GM19452 (cell line): ENCODE results near the gene NSMF.

Experiments
- ATAC-seq: cut with Tn5 transposase; IDR thresholded peaks from one replicate; pipeline ENCODE4 v1.9.1; 2021; ENCODE audit not compliant: unreplicated experiment

Gene NSMF

DNA sequence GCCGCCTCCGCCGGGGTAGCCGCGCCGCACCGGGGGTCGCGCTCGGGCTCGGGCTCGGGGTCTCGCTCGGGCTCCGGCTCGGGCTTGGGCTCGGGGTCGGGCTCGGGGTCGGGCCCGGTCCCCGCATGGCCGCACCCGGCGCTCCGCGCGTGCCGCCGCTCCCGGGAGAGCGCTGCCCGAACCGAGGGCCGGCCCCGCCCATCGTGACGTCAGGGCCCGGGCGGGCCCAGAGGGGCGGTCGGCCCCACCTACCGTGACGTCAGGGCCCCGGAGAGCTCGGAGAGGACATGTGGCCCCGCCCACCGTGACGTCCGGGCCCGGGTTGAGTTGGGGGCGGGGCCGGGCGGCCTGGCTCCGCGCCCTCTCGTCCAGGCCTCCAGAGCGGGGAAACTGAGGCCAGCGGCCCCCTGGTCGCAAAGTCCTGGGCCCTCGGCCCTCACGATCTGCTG is at the start of gene NSMF:
Gene NSMF (minus strand): TSS at position 183 of the 449 bp plus-strand sequence. CDS start 232 bp downstream, outside the sequence.
- peak; percentile 77 for ATAC-seq

DNA sequence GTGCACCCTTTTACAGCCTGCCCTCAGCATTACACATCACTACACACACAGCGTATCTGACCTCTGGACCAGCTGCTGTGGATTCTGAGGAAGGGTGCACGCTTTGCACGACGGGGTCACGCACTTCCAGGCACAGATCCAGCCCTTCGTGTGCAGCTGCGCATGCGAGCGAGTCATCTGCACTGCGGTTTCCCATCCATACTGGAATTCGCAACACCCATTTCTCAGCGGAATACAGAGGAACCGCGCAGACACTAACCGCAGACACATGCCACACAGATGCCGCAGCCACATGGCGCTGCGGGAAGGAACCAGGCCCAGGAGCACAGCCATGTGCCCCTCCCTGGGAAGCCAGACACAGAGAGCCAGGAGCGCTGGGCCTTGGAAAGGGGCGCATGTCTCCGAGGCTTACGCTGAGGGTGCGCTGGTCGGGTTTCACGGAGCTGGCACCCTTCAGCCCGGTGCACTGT is 47.6 kb upstream of the NSMF start:
- no peak for ATAC-seq

DNA sequence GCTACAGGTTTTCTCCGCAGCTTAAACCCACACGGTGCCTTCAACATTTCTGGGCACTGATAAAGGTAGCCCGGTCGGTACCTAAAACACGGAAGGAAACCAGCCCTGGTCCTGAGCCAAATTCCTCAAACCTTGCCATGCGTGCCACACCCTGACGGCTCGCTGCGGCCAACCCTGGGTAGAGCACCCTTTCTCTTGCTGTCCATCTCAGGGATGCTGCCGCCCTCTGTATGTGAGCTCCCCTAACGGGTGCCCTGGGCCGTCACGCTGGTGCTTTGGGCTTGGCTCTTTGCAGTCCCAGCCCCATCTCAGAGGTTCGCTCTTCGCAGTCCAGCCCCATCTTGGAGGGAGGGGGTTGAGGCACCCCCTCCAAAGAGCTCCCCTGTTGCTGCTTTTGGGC is 47.1 kb upstream of the NSMF start:
- ATAC-seq = no peak

- ATAC-seq = no peak
Measured at GRCh38 chr9:137505421-137506140, 46.4 kb upstream of the NSMF start.

DNA sequence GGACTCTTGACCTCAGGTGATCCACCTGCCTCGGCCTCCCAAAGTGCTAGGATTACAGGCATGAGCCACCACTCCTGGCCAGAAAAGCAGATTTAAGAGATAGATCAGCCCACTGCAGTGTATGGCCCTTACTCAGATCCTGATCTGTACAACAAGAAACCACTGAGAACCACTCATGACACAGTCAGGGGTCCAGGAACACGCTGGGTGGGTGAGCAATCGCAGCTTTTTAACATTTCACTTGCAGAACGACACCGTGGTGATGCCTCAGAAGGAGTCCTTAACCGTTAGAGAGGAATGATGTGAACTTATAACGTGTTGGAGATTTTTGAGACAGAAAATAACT is 45.3 kb upstream of the NSMF start:
- ATAC-seq = no peak

- no peak for ATAC-seq
Measured at GRCh38 chr9:137502008-137502911, 43.1 kb upstream of the NSMF start.

DNA sequence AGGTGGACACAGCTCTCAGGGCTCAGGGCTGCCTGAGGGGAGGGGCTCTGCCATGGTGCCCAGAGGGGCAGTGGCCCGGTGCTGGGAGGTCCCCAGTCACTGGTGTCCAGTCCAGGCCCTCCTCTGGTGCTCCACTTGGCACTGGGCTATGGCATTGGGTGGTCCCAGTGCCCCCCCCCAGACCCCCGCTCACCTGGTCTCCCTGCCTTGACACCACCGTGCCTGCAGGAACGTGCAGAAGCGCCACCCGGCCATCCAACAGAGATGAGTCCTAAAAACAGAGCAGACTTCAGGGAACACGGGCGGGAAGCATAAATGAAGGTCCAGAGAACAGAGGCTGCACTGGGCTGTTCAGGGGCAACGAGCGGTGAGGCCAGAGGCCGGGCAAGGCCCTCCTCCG is 42.3 kb upstream of the NSMF start:
- no peak for ATAC-seq

- no peak for ATAC-seq
Measured at GRCh38 chr9:137500666-137501397, 41.7 kb upstream of the NSMF start.

- ATAC-seq = no peak
Measured at GRCh38 chr9:137499858-137500661, 40.9 kb upstream of the NSMF start.

- no peak for ATAC-seq
Measured at GRCh38 chr9:137499416-137499815, 40.3 kb upstream of the NSMF start.

GRCh38 chr9:137498720-137499150 is 39.6 kb upstream of the NSMF start:
- no peak for ATAC-seq

GRCh38 chr9:137497921-137498719 is 39.0 kb upstream of the NSMF start:
- ATAC-seq = no peak

- ATAC-seq = no peak
Measured at GRCh38 chr9:137496601-137497375, 37.7 kb upstream of the NSMF start.

DNA sequence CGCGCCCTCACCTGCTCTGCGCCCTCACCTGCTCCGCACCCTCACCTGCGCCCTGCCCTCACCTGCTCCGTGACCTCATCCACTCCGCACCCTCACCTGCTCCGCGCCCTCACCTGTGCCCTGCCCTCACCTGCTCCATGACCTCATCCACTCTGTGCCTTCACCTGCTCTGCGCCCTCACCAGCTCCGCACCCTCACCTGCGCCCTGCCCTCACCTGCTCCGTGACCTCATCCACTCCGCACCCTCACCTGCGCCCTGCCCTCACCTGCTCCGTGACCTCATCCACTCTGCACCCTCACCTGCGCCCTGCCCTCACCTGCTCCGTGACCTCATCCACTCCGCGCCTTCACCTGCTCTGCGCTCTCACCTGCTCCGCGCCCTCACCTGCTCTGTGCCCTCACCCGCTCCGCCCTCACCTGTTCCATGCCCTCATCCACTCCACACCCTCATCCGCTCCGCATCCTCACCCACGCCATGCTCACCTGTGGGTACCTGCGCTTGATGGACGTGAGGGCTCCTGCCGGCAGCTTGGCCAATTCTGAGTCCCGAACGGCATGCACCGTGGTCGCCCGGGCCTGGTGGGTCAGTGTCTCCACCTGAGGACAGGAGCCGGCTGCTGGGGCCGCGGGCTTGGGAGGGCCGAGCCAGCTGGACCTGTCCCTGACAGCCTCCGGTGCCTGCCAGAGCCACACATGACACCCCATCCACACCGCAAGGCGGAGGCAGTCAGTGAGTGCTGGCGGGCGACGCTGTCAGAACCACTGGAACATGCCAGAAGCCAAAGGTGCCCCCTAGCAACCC is 35.6 kb upstream of the NSMF start:
- ATAC-seq = no peak

DNA sequence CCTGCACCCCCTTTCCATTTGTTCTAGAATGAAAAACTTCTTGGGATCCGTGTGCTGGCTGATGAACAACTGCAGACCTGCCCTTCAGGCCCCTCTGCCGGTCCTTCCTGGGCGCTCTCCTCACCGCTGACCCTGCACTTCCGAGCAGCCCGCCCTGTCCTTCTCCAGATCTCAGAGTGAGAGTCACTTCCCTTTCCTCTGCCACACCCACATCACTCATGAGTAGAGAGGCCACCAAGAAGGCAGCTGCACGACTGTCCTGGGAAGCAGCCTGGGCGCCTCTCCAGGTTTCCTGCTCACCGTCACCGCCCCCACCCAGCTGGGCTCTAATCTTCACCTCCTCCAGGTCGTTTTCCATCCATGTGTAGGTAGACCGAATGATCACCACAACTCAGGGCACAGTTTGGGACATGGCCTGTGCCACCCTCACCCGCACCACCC is 35.0 kb upstream of the NSMF start:
- no peak for ATAC-seq

DNA sequence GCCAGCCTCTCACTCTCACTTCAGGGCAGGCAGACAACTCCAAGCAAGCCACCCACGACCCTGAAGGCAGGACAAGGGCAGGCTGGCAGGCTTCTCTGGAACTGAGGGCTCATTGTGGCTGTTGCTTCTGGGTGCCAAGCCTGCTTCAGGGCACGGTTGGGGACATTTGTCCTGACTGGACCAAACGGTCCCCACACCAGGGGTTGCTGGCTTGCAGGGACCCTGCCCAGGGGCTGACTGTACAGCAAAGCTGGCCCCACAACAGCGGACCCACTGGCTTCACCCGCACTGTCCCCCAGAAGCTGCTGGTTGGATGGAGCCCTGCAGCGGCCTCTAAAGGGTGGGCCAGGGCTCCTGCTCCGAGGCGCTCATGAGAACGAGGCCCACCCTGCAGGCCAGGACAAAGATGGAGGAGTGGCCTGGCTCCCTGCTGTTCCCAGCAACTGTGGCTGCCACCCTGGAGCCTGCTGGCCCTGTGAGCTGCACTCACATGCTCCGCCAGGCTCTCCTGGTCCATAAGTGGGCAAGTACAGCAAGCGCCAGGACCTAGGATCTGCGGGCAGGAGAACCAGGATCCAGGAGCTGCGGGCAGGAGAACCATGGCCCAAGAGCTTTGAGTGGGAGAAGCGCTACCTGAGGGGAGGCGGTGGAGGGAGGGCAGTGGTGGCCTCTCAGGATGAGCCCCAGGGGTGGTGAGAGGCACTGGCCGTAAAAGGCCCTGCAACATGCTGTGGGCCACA is 34.4 kb upstream of the NSMF start:
- ATAC-seq = no peak
